Calu3 (cell line): ENCODE measurements around the gene ISY1. TPM values are rescaled to one million over a fixed set of nuclear protein-coding genes. Genes with fewer than 3 reads are reported as not detected.

Source experiments
- BruUV-seq: library from RNA; stranded (reverse); fragments of 400-500 nt; replicated peaks from 2 replicates; lab custom pipeline; 2021; lab: Mats Ljungman, UMichigan
- CTCF ChIA-PET: fragments of 300-600 bp; sonication (Branson Sonifier 250); formaldehyde crosslinking; loops from one replicate; lab custom pipeline; 2022; ENCODE audit warnings: antibody characterized with exemption; lab: Charles Lee
- DNase-seq: peaks from one replicate; pipeline ENCODE4 v3.0.0; 2022
- H3K27ac Mint-ChIP-seq: one replicate; pipeline ENCODE4 v1.8.0; 2022; ENCODE audit warnings: mixed read lengths; ENCODE audit not compliant: unreplicated experiment
- H3K27me3 Mint-ChIP-seq: one replicate; pipeline ENCODE4 v1.8.0; 2022; ENCODE audit warnings: mixed read lengths; ENCODE audit not compliant: unreplicated experiment
- H3K36me3 Mint-ChIP-seq: one replicate; pipeline ENCODE4 v1.8.0; 2022; ENCODE audit warnings: mild to moderate bottlenecking, moderate library complexity, mixed read lengths; ENCODE audit not compliant: insufficient read depth, unreplicated experiment
- H3K4me1 Mint-ChIP-seq: one replicate; pipeline ENCODE4 v1.8.0; 2022; ENCODE audit warnings: mild to moderate bottlenecking, low read depth, mixed read lengths; ENCODE audit not compliant: unreplicated experiment
- H3K4me3 Mint-ChIP-seq: one replicate; pipeline ENCODE4 v1.8.0; 2022; ENCODE audit warnings: mild to moderate bottlenecking, low read depth, moderate library complexity, mixed read lengths; ENCODE audit not compliant: unreplicated experiment
- H3K9me3 Mint-ChIP-seq: one replicate; pipeline ENCODE4 v1.8.0; 2022; ENCODE audit warnings: low read depth, mixed read lengths; ENCODE audit not compliant: unreplicated experiment
- CTCF ChIP-seq: fragments of 200-600 bp; IDR thresholded peaks from one replicate; pipeline ENCODE4 v1.8.0; 2022; ENCODE audit warnings: antibody characterized with exemption; ENCODE audit not compliant: unreplicated experiment
- intact Hi-C: fragments of 100-400 bp; cut with micrococcal nuclease; formaldehyde crosslinking; loops from one replicate; pipeline ENCODE4 v1.10.0; 2022; ENCODE audit not compliant: unreplicated experiment
- total RNA-seq: library from RNA; stranded (reverse); gene quantifications from 2 replicates; pipeline ENCODE4 v1.2.3, GENCODE V29; 2022

ISY1 gene
- total RNA-seq, 1 experiment from 2014 or later: 77.0 TPM

- Mint-ChIP-seq H3K27me3 (no peaks in the 10 kb centered on the region), H3K4me3 (peak within 1 kb of the TSS; percentile 100), H3K27ac (peak within 1 kb of the TSS; percentile 99), H3K4me1 (peaks cover 27% of the 10 kb centered on the region), H3K36me3 (peaks cover 59% of the 10 kb centered on the region), H3K9me3 (no peaks in the 10 kb centered on the region)
- intact Hi-C loops: loop anchor here (5.0 kb wide), 1 partner anchor 131 kb away; no protein-coding TSS in a partner anchor
- TF ChIP-seq CTCF: no peak
- CTCF ChIA-PET: interaction anchor here (1.6 kb wide), 1 partner anchor 61 kb away, joined by 5 read pairs; no protein-coding TSS in a partner anchor
- BruUV-seq: no TSS peak
- DNase-seq: peak; percentile 99
These were observed 22.9 kb upstream of the ISY1 start, which contains the start of gene CNBP for GRCh38 chr3:129183569-129184395. TSS of gene CNBP (minus strand) at chr3:129183896. CDS start at chr3:129171757, 12,139 bp downstream.

- intact Hi-C loops: loop anchor here (5.0 kb wide), 1 partner anchor 130 kb away; no protein-coding TSS in a partner anchor
- Mint-ChIP-seq H3K4me3 (peak overlapping the region; percentile 100), H3K9me3 (no peaks in the 10 kb centered on the region), H3K36me3 (peaks cover 71% of the 10 kb centered on the region), H3K27me3 (no peaks in the 10 kb centered on the region), H3K27ac (peak overlapping the region; percentile 99), H3K4me1 (peaks cover 39% of the 10 kb centered on the region)
- no peak for DNase-seq
- BruUV-seq: TSS peak; percentile 44
- CTCF ChIA-PET: interaction anchor here (1.3 to 1.6 kb wide), 3 partner anchors 13 to 64 kb away, joined by 3 to 5 read pairs (median 3); no protein-coding TSS in a partner anchor
- no peak for TF ChIP-seq CTCF
These were observed 21.7 kb upstream of the ISY1 start for GRCh38 chr3:129182390-129183185.

GRCh38 chr3:129181819-129182218 lies 21.0 kb upstream of the ISY1 start:
- Mint-ChIP-seq H3K36me3 (peaks cover 78% of the 10 kb centered on the region), H3K9me3 (no peaks in the 10 kb centered on the region), H3K4me1 (peaks cover 43% of the 10 kb centered on the region), H3K4me3 (peak overlapping the region; percentile 100), H3K27me3 (no peaks in the 10 kb centered on the region), H3K27ac (peak overlapping the region; percentile 99)
- no peak for DNase-seq
- no peak for TF ChIP-seq CTCF
- intact Hi-C loops: loop anchor here (5.0 kb wide), 1 partner anchor 130 kb away; no protein-coding TSS in a partner anchor
- no TSS peak for BruUV-seq
- CTCF ChIA-PET: interaction anchor here (0.7 to 1.4 kb wide), 3 partner anchors 14 to 64 kb away, joined by 3 to 6 read pairs (median 3); no protein-coding TSS in a partner anchor

GRCh38 chr3:129180461-129180860 lies 19.6 kb upstream of the ISY1 start:
- no TSS peak for BruUV-seq
- peaks cover 46% of the 10 kb centered on the region for H3K4me1 Mint-ChIP-seq
- intact Hi-C loops: loop anchor here (5.0 kb wide), 1 partner anchor 128 kb away; no protein-coding TSS in a partner anchor
- CTCF ChIA-PET: interaction anchor here (0.7 to 1.7 kb wide), 2 partner anchors 54 to 65 kb away, joined by 4 to 9 read pairs; no protein-coding TSS in a partner anchor
- peak overlapping the region; percentile 50 for H3K27ac Mint-ChIP-seq
- H3K27me3 Mint-ChIP-seq: no peaks in the 10 kb centered on the region
- H3K4me3 Mint-ChIP-seq: peak overlapping the region; percentile 100
- peaks cover 86% of the 10 kb centered on the region for H3K36me3 Mint-ChIP-seq
- DNase-seq: no peak
- no peaks in the 10 kb centered on the region for H3K9me3 Mint-ChIP-seq
- no peak for TF ChIP-seq CTCF
